Esophagus muscularis mucosa (tissue), 3 donors: Measurements from ENCODE around the gene CHRNA4.

ENCODE experiments used
- CTCF ChIP-seq, 3 experiments: fragments of 200-600 bp in 2 of 3; fragments of 450-650 bp in 1 of 3; sonication (generic) in 2 of 3; IDR thresholded peaks; one replicate each; pipeline ENCODE4 v1.5.1; 2017 to 2019; ENCODE audit warnings: antibody characterized with exemption in 3 of 3, mild to moderate bottlenecking in 2 of 3, moderate library complexity in 1 of 3
- POLR2A ChIP-seq: fragments of 450-650 bp; IDR thresholded peaks from one replicate; pipeline ENCODE4 v1.6.1; 2017; ENCODE audit warnings: antibody characterized with exemption, moderate library complexity, mild to moderate bottlenecking, low read depth

DNA sequence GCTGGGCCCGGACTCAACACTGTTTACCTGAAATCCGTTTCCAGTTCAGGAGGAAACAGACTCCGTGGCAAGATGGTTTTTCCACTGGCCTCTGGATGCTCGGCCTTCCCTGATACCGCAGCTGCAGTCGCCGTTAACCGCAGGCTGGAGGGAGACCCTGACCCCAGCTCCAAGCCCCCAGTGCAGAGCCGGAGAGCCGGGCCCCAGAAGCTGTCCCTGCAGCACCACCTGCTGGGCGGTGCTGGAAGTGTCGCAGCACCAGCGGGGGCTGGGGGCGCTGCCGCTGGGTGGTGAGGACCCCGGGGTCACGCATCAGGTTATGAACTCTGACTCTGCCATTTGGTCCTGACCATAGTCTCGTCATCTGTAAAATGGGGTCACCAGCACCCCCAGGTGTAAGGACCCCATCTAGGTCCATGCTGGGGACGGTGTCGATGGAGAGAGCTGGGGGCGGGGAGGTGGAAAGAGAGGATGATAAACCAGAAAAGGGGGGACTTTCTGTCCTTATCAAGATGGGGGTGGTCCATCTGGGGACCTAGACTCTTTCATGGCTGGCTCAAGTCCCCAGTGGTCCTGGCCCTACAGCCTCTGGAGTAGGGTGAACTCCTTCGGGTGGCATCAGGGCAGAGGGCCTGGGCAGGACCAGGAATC, 20.8 kb upstream of the CHRNA4 start:
- TF ChIP-seq POLR2A (no peak), CTCF (IDR thresholded peaks at IDR 0.05) (peak; percentile 67 to 92 (median 71))
